HepG2 (cell line): ENCODE measurements around the gene STRBP. TPM values are rescaled to one million over a fixed set of nuclear protein-coding genes. Genes with fewer than 3 reads are reported as not detected.

ENCODE experiments used
- ATAC-seq: fragments of 200-7000 bp; cut with Tn5 transposase; 3 replicates; pipeline ENCODE4 v1.9.1; 2020; ENCODE audit warnings: mild to moderate bottlenecking, moderate library complexity
- BruUV-seq: library from RNA; stranded (reverse); fragments of 400-500 nt; replicated peaks from 2 replicates; lab custom pipeline; 2021; lab: Mats Ljungman, UMichigan
- CTCF ChIA-PET: fragments of 300-600 bp; formaldehyde crosslinking; extraction: SDS; loops from one replicate; lab custom pipeline; 2021; ENCODE audit warnings: low total read pairs, inconsistent platforms, low intra/inter-chr PET ratio; lab: Yijun Ruan, JAX
- POLR2A ChIA-PET: fragments of 350-600 bp; sonication (Branson Sonifier 250); formaldehyde crosslinking; loops from one replicate; lab custom pipeline; 2020; ENCODE audit warnings: antibody characterized with exemption, inconsistent platforms; lab: Yijun Ruan, JAX
- DNase-seq: peaks from one replicate; pipeline ENCODE4 v3.0.0-alpha.2; 2015; ENCODE audit warnings: low spot score
- FAIRE-seq: peaks from 3 replicates; lab custom pipeline; 2011; peaks lifted over from hg19 to GRCh38; lab: Jason Lieb, UNC
- H2AFZ ChIP-seq: one replicate; pipeline ENCODE4 v1.6.1; 2011; ENCODE audit warnings: low read length, inconsistent platforms
- H3K27ac ChIP-seq: fragments of 300-600 bp; 3 replicates; pipeline ENCODE4 v1.8.0; 2011; ENCODE audit warnings: mixed run types, mild to moderate bottlenecking, mixed read lengths, low read length, inconsistent platforms; ENCODE audit not compliant: insufficient read depth; ENCODE audit errors: extremely low read length
- H3K27me3 ChIP-seq, 2 experiments: fragments of 200-600 bp in 1 of 2; 2 replicates in 1 of 2; 3 replicates in 1 of 2; pipeline versions ENCODE4 v1.6.0 to v1.8.0; 2011; ENCODE audit warnings: low read length in 2 of 2, mild to moderate bottlenecking in 2 of 2, moderate library complexity in 2 of 2, inconsistent platforms in 1 of 2; ENCODE audit not compliant: insufficient read depth in 2 of 2, control insufficient read depth in 1 of 2
- H3K36me3 ChIP-seq, 2 experiments: fragments of 200-600 bp in 1 of 2; replicated peaks in 1 of 2; 2 replicates in 1 of 2; 3 replicates in 1 of 2; pipeline versions ENCODE4 v1.5.1 to v1.8.0; 2011; ENCODE audit warnings: low read length in 2 of 2, inconsistent platforms in 1 of 2; ENCODE audit not compliant: insufficient read depth in 2 of 2, control insufficient read depth in 1 of 2
- H3K4me1 ChIP-seq: 2 replicates; pipeline ENCODE4 v1.5.1; 2012; ENCODE audit warnings: low read length, inconsistent platforms; ENCODE audit not compliant: insufficient read depth
- H3K4me2 ChIP-seq: 2 replicates; pipeline ENCODE4 v1.6.0; 2011; ENCODE audit warnings: low read depth, low read length, inconsistent platforms
- H3K4me3 ChIP-seq, 3 experiments: fragments of 200-600 bp in 1 of 3; sonication (generic), shearing (Covaris generic) in 1 of 3; replicated peaks in 1 of 3; 2 replicates each; pipeline ENCODE4 v1.5.1; 2011 to 2016; ENCODE audit warnings: low read length in 3 of 3, inconsistent platforms in 2 of 3, low read depth in 2 of 3, mild to moderate bottlenecking in 2 of 3, control low read depth in 1 of 3, mixed read lengths in 1 of 3; ENCODE audit not compliant: insufficient read depth in 1 of 3
- H3K79me2 ChIP-seq: one replicate; pipeline ENCODE4 v1.6.1; 2011; ENCODE audit warnings: low read length, inconsistent platforms; ENCODE audit not compliant: insufficient read depth
- H3K9ac ChIP-seq: 2 replicates; pipeline ENCODE4 v1.6.0; 2011; ENCODE audit warnings: mild to moderate bottlenecking, low read depth, low read length, inconsistent platforms; ENCODE audit not compliant: insufficient read depth
- H3K9me3 ChIP-seq: 2 replicates; pipeline ENCODE4 v1.5.1; 2012; ENCODE audit warnings: mild to moderate bottlenecking, low read length
- H4K20me1 ChIP-seq: 2 replicates; pipeline ENCODE4 v1.6.0; 2011; ENCODE audit warnings: inconsistent platforms, mild to moderate bottlenecking, low read length, moderate library complexity; ENCODE audit not compliant: insufficient read depth
- AGO2 ChIP-seq: fragments of 200-400 bp; formaldehyde crosslinking; optimal IDR thresholded peaks from 2 replicates; pipeline ENCODE3; 2017; ENCODE audit warnings: mild to moderate bottlenecking, low read depth, low read length, moderate library complexity
- DNMT1 ChIP-seq: sonication (generic); formaldehyde crosslinking; IDR thresholded peaks from 2 replicates; pipeline ENCODE4 v1.5.1; 2020; ENCODE audit warnings: mild to moderate bottlenecking, missing genetic modification reagents
- GMEB1 ChIP-seq: sonication (generic); formaldehyde crosslinking; IDR thresholded peaks from 2 replicates; pipeline ENCODE4 v1.5.1; 2020; ENCODE audit warnings: missing genetic modification reagents, mild to moderate bottlenecking, borderline replicate concordance
- KDM5B ChIP-seq: sonication (generic); formaldehyde crosslinking; IDR thresholded peaks from 2 replicates; pipeline ENCODE4 v1.4.0; 2020; ENCODE audit warnings: missing genetic modification reagents, mild to moderate bottlenecking, borderline replicate concordance
- KLF16 ChIP-seq, 2 experiments: sonication (generic) in 1 of 2; formaldehyde crosslinking in 1 of 2; IDR thresholded peaks; 2 replicates each; pipeline versions ENCODE4 v1.6.1 to v1.8.0; 2016 to 2023; ENCODE audit warnings: missing genetic modification reagents in 2 of 2, missing compliant biosample characterization in 1 of 2
- SALL1 ChIP-seq: sonication (generic); formaldehyde crosslinking; IDR thresholded peaks from 2 replicates; pipeline ENCODE4 v1.8.0; 2022; ENCODE audit warnings: mild to moderate bottlenecking, missing genetic modification reagents
- WGBS: methylation state at CpG from one replicate; pipeline ENCODE4 v1.1.6; 2017; ENCODE audit warnings: low lambda C conversion rate; 5-methylcytosine and 5-hydroxymethylcytosine counted together
- in situ Hi-C: cut with HindIII; loops from 2 replicates; pipeline ENCODE4 v1.10.0; 2017; ENCODE audit warnings: low pct_unique_long_range_greater_than_20kb; ENCODE audit not compliant: extremely low pct_ligation_motif_present
- intact Hi-C: fragments of 100-400 bp; cut with micrococcal nuclease; formaldehyde crosslinking; loops from one replicate; pipeline ENCODE4 v1.10.0; 2022; ENCODE audit not compliant: unreplicated experiment
- polyA plus RNA-seq, 8 experiments: library from polyadenylated mRNA; depleted of rRNA in 3 of 8; stranded (reverse) in 7 of 8; unstranded in 1 of 8; fragments of >200 nt; fragmentation: Illumina TruSeq in 4 of 8; extraction: Trizol in 4 of 8; gene quantifications; 2 replicates each; pipeline versions ENCODE4 v1.2.1 to v1.2.3, GENCODE V29; 2011 to 2016; ENCODE audit warnings: low read depth in 4 of 8, missing spikeins in 1 of 8, mixed read lengths in 1 of 8; ENCODE audit not compliant: insufficient read depth in 1 of 8
- total RNA-seq, 5 experiments: library from RNA; depleted of rRNA; stranded (reverse); fragments of >200 nt; fragmentation: Illumina TruSeq; extraction: Trizol; gene quantifications; 2 replicates each; pipeline ENCODE4 v1.2.3, GENCODE V29; 2016; ENCODE audit warnings: low read depth in 1 of 5
- TF ChIP-seq, protein P1 (sequence below): sonication (generic); formaldehyde crosslinking; IDR thresholded peaks from 2 replicates; pipeline ENCODE4 v1.4.0; 2020; ENCODE audit warnings: missing genetic modification reagents

Gene STRBP
- total and polyA plus RNA-seq, 2 of the 13 experiments (the other 11 are each of a cell fraction or from before 2014, with no cell fraction given): 14.5 to 38.5 TPM

DNA sequence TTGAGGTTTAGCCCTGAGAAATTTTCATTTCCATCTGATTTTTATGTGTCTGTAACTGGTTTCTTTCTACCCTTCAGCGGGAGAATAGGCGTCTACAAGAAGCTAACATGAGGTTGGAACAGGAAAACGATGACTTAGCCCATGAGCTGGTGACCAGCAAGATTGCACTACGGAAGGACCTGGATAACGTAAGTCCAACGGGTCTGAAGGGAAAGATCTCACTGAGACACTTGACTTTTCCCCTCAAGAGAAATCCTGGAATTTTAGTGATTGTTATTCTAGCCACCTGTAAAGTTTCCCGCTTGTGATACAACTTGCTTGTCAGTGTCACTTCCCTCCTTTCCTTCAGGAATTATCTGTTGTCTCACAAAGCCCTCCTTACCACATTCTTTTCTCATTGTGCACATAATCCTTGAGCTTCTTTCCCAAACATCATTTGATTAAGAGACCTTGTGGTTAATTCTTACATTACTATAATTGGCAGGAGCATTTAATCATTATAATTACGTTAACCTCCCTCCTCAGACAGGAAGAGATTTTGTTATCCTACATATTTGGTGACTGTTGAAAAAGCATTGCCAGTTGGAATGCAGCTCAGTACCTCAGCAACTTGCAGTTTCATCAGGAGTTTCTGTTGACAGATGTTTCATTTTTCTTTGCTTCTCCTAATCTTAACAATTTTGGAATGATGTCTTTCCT, 178.0 kb downstream of the STRBP start:
- Histone ChIP-seq H3K36me3 (peaks cover 11 to 29% of the 10 kb centered on the region in 2 experiments), H3K9me3 (no peaks in the 10 kb centered on the region), H3K27ac (no peak overlapping the region), H3K9ac (no peak overlapping the region), H3K79me2 (no peaks in the 10 kb centered on the region), H3K4me2 (no peak overlapping the region), H2AFZ (no peak overlapping the region), H4K20me1 (no peaks in the 10 kb centered on the region), H3K27me3 (no peaks in the 10 kb centered on the region), H3K4me1 (peaks cover 42% of the 10 kb centered on the region), H3K4me3 (no peak overlapping the region)
- ChIA-PET CTCF (no interaction called here), POLR2A (no interaction called here)
- DNase-seq (no peak), FAIRE-seq (no peak), ATAC-seq (no peak)
- 95% methylated on average over 8 of the region's 8 CpGs for WGBS
- TF ChIP-seq, protein P1, sequence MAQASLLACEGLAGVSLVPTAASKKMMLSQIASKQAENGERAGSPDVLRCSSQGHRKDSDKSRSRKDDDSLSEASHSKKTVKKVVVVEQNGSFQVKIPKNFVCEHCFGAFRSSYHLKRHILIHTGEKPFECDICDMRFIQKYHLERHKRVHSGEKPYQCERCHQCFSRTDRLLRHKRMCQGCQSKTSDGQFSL (CRISPR knock-in tag): no peak
- no peak for TF ChIP-seq SALL1 (CRISPR knock-in tag)
- no peak for TF ChIP-seq KLF16 (CRISPR knock-in tag; IDR thresholded peaks at IDR 0.05)
- no peak for TF ChIP-seq GMEB1 (CRISPR knock-in tag)
- TF ChIP-seq DNMT1 (CRISPR knock-in tag): no peak
- TF ChIP-seq AGO2: no peak
- TF ChIP-seq KDM5B (CRISPR knock-in tag): no peak
- in situ Hi-C loops: no loop called here
- intact Hi-C loops: no loop called here
- BruUV-seq: no TSS peak
